MCF 10A (cell line): ENCODE data around the gene PLEKHF1. TPM values are rescaled to one million over a fixed set of nuclear protein-coding genes. Genes with fewer than 3 reads are reported as not detected.
A peak's percentile ranks its signal among the peaks of the same experiment; 100 is the strongest.

Source experiments
- BruUV-seq: library from RNA; stranded (reverse); fragments of 400-500 nt; replicated peaks from 2 replicates; lab custom pipeline; 2021; lab: Mats Ljungman, UMichigan
- CTCF ChIA-PET: fragments of 300-600 bp; sonication (Branson Sonifier 250); formaldehyde crosslinking; extraction: SDS; loops from one replicate; lab custom pipeline; 2021; ENCODE audit warnings: antibody characterized with exemption, inconsistent platforms; lab: Yijun Ruan, JAX
- POLR2A ChIA-PET: fragments of 300-600, 350-650 bp; sonication (Branson Sonifier 250); formaldehyde crosslinking; extraction: SDS; loops from one replicate; lab custom pipeline; 2020; ENCODE audit warnings: antibody characterized with exemption, inconsistent platforms; lab: Yijun Ruan, JAX
- DNase-seq: peaks from one replicate; pipeline ENCODE4 v3.0.0-alpha.2; 2018; ENCODE audit not compliant: unreplicated experiment
- H3K27ac Mint-ChIP-seq: one replicate; pipeline ENCODE4 v1.8.0; 2022; ENCODE audit warnings: mild to moderate bottlenecking, low read depth, mixed read lengths; ENCODE audit not compliant: unreplicated experiment
- H3K27me3 Mint-ChIP-seq: one replicate; pipeline ENCODE4 v1.8.0; 2022; ENCODE audit warnings: mixed read lengths; ENCODE audit not compliant: insufficient read depth, unreplicated experiment
- H3K36me3 Mint-ChIP-seq: one replicate; pipeline ENCODE4 v1.8.0; 2022; ENCODE audit warnings: mild to moderate bottlenecking, moderate library complexity, mixed read lengths; ENCODE audit not compliant: insufficient read depth, unreplicated experiment
- H3K4me1 Mint-ChIP-seq: one replicate; pipeline ENCODE4 v1.8.0; 2022; ENCODE audit warnings: mixed read lengths; ENCODE audit not compliant: insufficient read depth, unreplicated experiment
- H3K4me3 Mint-ChIP-seq: one replicate; pipeline ENCODE4 v1.8.0; 2022; ENCODE audit warnings: mild to moderate bottlenecking, moderate library complexity, mixed read lengths; ENCODE audit not compliant: unreplicated experiment
- H3K9me3 Mint-ChIP-seq: one replicate; pipeline ENCODE4 v1.8.0; 2022; ENCODE audit warnings: mixed read lengths; ENCODE audit not compliant: unreplicated experiment
- intact Hi-C: fragments of 100-400 bp; cut with micrococcal nuclease; formaldehyde crosslinking; loops from 2 replicates; pipeline ENCODE4 v1.14.1; 2022
- total RNA-seq: library from RNA; stranded (reverse); gene quantifications from 2 replicates; pipeline ENCODE4 v1.2.3, GENCODE V29; 2022
- TF ChIP-seq, protein P1 (sequence below): fragments of 200-600 bp; IDR thresholded peaks from one replicate; pipeline ENCODE4 v1.8.0; 2022; ENCODE audit warnings: antibody characterized with exemption, mild to moderate bottlenecking; ENCODE audit not compliant: unreplicated experiment

Gene PLEKHF1
- total RNA-seq, 1 experiment from 2014 or later: 2.9 TPM

DNA sequence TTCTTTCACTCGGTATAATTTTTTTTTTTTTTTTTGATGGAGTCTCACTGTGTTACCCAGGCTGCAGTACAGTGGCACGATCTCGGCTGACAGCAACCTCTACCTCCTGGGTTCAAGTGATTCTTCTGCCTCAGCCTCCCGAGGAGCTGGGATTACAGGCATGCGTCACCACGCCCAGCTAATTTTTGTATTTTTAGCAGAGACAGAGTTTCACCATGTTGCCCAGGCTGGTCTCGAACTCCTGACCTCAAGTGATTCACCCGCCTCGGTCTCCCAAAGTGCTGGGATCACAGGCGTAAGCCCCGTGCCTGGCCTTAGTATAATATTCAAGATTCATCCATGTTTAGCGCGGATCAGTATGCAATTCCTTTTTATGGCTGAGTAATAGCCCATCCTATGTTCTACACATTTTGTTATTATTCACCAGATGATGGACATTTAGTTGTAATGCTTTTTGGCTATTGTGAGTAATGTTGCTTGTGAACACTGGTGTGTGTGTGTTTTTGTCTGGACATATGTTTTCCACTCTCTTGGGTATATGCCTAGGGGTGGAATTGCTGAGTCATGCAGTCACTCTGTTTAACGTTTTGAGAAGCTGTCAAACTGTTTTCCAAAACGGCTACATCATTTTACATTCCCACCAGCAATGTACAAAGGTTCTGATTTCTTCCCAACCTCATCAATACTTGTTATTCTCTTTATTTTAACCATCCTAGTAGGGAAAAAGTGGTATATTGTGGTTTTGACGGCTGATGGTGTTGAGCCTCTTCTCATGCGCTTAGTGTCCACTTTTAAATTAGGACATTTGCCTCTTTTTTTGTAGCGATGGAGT lies 22.9 kb downstream of the PLEKHF1 start:
- no peaks in the 10 kb centered on the region for H3K27me3 Mint-ChIP-seq
- ChIA-PET POLR2A (no interaction called here), CTCF (interaction anchor here (0.9 kb wide), 1 partner anchor 28 kb away, joined by 3 read pairs; no protein-coding TSS in a partner anchor)
- H3K9me3 Mint-ChIP-seq: peaks cover 9% of the 10 kb centered on the region
- H3K36me3 Mint-ChIP-seq: peaks cover 7% of the 10 kb centered on the region
- peak; percentile 86 for DNase-seq
- peak overlapping the region; percentile 29 for H3K4me3 Mint-ChIP-seq
- peaks cover 34% of the 10 kb centered on the region for H3K4me1 Mint-ChIP-seq
- TF ChIP-seq, protein P1, sequence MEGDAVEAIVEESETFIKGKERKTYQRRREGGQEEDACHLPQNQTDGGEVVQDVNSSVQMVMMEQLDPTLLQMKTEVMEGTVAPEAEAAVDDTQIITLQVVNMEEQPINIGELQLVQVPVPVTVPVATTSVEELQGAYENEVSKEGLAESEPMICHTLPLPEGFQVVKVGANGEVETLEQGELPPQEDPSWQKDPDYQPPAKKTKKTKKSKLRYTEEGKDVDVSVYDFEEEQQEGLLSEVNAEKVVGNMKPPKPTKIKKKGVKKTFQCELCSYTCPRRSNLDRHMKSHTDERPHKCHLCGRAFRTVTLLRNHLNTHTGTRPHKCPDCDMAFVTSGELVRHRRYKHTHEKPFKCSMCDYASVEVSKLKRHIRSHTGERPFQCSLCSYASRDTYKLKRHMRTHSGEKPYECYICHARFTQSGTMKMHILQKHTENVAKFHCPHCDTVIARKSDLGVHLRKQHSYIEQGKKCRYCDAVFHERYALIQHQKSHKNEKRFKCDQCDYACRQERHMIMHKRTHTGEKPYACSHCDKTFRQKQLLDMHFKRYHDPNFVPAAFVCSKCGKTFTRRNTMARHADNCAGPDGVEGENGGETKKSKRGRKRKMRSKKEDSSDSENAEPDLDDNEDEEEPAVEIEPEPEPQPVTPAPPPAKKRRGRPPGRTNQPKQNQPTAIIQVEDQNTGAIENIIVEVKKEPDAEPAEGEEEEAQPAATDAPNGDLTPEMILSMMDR: no peak
- TSS peak; percentile 55 for BruUV-seq
- intact Hi-C loops: loop anchor here (2.0 kb wide), 1 partner anchor 23 kb away; the partner anchor contains the start of gene PLEKHF1
- peak overlapping the region; percentile 89 for H3K27ac Mint-ChIP-seq

DNA sequence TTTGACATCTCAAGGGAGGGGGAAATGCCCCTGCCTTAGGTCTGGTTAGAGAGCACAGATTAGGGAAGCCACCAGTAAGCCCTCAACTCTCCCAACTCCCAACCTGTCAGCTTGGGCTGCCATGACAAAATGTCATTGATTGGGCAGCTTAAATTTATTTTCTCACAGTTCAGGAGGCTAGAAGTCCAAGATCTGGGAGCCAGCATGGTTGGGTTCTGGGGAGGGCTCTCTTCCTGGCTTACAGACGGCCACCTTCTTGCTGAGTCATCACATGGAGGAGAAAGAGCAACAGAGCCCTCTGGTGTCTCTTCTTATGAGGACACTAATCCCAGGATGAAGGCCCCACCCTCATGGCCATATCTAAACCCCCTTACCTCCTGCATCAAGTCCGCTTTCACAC lies 25.6 kb downstream of the PLEKHF1 start:
- intact Hi-C loops: loop anchor here (1.0 kb wide), 1 partner anchor 81 kb away; no protein-coding TSS in a partner anchor
- peaks cover 7% of the 10 kb centered on the region for H3K36me3 Mint-ChIP-seq
- no peaks in the 10 kb centered on the region for H3K27me3 Mint-ChIP-seq
- peaks cover 9% of the 10 kb centered on the region for H3K9me3 Mint-ChIP-seq
- ChIA-PET POLR2A (no interaction called here), CTCF (interaction anchor here (0.6 to 1.5 kb wide), 3 partner anchors 69 to 81 kb away, joined by 3 to 7 read pairs (median 3); no protein-coding TSS in a partner anchor)
- H3K4me3 Mint-ChIP-seq: no peak overlapping the region
- TF ChIP-seq, protein P1: peak; percentile 43
- no TSS peak for BruUV-seq
- H3K27ac Mint-ChIP-seq: no peak overlapping the region
- DNase-seq: peak; percentile 76
- peaks cover 25% of the 10 kb centered on the region for H3K4me1 Mint-ChIP-seq

DNA sequence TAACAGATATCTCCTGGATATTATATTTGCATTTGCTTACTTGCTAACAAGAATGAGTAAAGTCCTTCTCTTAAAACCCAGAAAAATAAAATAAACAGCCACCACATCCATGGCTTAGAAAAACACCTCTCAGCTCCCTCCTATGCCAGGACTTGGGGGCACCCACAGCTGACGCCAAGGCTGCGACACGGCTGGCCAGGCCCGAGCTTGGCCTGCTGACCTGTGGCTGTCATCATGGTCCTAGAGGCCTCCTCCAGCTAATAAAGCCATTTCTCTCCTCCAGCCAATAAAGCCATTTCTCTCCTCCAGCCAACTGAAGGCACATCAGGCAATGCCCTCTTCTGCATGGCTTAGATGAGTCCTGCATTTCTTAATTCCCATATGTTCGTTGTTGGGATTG lies 28.9 kb downstream of the PLEKHF1 start:
- no TSS peak for BruUV-seq
- H3K4me3 Mint-ChIP-seq: no peak overlapping the region
- no peaks in the 10 kb centered on the region for H3K27me3 Mint-ChIP-seq
- TF ChIP-seq, protein P1: no peak
- DNase-seq: no peak
- H3K9me3 Mint-ChIP-seq: peaks cover 8% of the 10 kb centered on the region
- intact Hi-C loops: loop anchor here (1.0 kb wide), 1 partner anchor 22 kb away; no protein-coding TSS in a partner anchor
- no peaks in the 10 kb centered on the region for H3K4me1 Mint-ChIP-seq
- no peak overlapping the region for H3K27ac Mint-ChIP-seq
- POLR2A ChIA-PET: interaction anchor here (0.7 kb wide), 1 partner anchor 13 kb away, joined by 3 read pairs; no protein-coding TSS in a partner anchor
- CTCF ChIA-PET: interaction anchor here (0.6 to 3.0 kb wide), 13 partner anchors 9 to 457 kb away, joined by 3 to 14 read pairs (median 5); partner anchors contain the start of gene C19orf12
- H3K36me3 Mint-ChIP-seq: peaks cover 7% of the 10 kb centered on the region
